IPS DF 6.9 (cell line): ENCODE measurements around the gene CHN2.

ENCODE experiments used
- DNase-seq: peaks from one replicate; pipeline ENCODE4 v3.0.0-alpha.2; 2013; ENCODE audit warnings: low read depth, low spot score
- H3K27ac ChIP-seq: one replicate; pipeline ENCODE4 v1.5.1; 2013; ENCODE audit warnings: low read length, control low read depth
- H3K27me3 ChIP-seq: 2 replicates; pipeline ENCODE4 v1.6.1; 2013; ENCODE audit warnings: mild to moderate bottlenecking, low read length; ENCODE audit not compliant: control insufficient read depth, insufficient read depth
- H3K36me3 ChIP-seq: 2 replicates; pipeline ENCODE4 v1.6.1; 2013; ENCODE audit warnings: low read length; ENCODE audit not compliant: control insufficient read depth, insufficient read depth
- H3K4me1 ChIP-seq: 2 replicates; pipeline ENCODE4 v1.6.1; 2013; ENCODE audit warnings: low read length; ENCODE audit not compliant: control insufficient read depth, insufficient read depth
- H3K4me3 ChIP-seq: 2 replicates; pipeline ENCODE4 v1.5.1; 2013; ENCODE audit warnings: mild to moderate bottlenecking, low read length
- H3K9me3 ChIP-seq: 2 replicates; pipeline ENCODE4 v1.6.1; 2013; ENCODE audit warnings: low read length, inconsistent platforms; ENCODE audit not compliant: control insufficient read depth, insufficient read depth
- WGBS: extraction: QIAGEN DNeasy Blood & Tissue Kit; methylation state at CpG from one replicate; pipeline ENCODE4 v1.1.7; 2013; ENCODE audit warnings: mixed read lengths, missing lambda C conversion rate; ENCODE audit not compliant: insufficient read length, insufficient coverage; 5-methylcytosine and 5-hydroxymethylcytosine counted together

Gene CHN2

DNA sequence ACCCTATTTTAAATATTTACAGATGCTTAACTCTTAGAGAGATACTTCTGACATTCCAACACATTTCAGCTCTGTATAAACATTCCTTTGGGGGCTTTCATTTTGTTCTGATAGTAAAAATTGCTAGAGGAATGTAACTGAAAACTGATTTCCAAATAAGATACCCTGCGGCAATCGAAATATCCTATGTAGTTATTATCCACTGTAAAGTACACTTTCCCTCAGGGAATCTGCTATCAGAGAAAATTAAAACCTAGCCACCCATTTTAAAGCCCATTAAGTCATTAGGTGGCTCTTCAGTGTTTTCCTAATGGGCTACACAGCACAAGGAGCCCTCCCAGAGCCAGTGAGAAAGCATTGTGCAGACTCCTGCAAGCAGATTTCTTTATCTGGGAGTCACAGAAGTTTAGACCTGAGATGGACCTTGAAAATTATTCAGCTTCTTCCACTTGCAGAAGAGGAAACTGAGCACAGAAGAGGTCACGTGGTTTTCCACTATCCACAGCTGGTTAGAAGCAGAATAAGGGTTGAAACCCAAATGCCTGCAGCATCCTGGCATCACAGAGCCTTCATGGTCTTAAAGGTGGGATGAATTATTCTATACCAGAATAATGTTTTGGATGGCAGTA lies 35.7 kb upstream of the CHN2 start:
- Histone ChIP-seq H3K36me3 (no peaks in the 10 kb centered on the region), H3K4me3 (no peak overlapping the region), H3K27ac (no peak overlapping the region), H3K27me3 (no peaks in the 10 kb centered on the region), H3K4me1 (peaks cover 3% of the 10 kb centered on the region; the same call in 1 of the 2 replicates), H3K9me3 (no peaks in the 10 kb centered on the region)
- DNase-seq: no peak
- WGBS: no CpG with 5 or more reads among the region's 3 CpGs

DNA sequence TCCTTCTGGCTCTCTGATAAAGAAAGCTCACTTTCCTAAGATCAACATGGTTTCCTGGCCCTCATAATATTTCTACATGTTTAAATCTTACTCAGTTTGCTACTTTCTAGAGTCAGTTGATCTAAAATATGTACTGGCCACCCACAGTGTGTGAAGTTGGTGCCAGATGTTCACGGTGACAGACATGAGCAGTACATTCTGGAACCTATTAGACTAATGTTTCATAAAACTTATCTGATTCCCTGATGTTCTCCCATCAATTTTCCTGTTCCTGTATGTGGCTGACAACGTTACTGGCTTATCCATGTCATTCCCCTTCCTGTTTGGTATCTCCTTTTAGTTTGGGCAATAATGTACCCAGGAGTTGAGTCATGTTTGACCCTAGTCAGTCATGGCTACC lies 34.5 kb upstream of the CHN2 start:
- no CpG with 5 or more reads among the region's 2 CpGs for WGBS
- no peaks in the 10 kb centered on the region for H3K9me3 ChIP-seq
- H3K4me1 ChIP-seq: peaks cover 3% of the 10 kb centered on the region; the same call in 1 of the 2 replicates
- H3K4me3 ChIP-seq: no peak overlapping the region
- H3K27me3 ChIP-seq: no peaks in the 10 kb centered on the region
- no peak overlapping the region for H3K27ac ChIP-seq
- no peak for DNase-seq
- H3K36me3 ChIP-seq: no peaks in the 10 kb centered on the region

DNA sequence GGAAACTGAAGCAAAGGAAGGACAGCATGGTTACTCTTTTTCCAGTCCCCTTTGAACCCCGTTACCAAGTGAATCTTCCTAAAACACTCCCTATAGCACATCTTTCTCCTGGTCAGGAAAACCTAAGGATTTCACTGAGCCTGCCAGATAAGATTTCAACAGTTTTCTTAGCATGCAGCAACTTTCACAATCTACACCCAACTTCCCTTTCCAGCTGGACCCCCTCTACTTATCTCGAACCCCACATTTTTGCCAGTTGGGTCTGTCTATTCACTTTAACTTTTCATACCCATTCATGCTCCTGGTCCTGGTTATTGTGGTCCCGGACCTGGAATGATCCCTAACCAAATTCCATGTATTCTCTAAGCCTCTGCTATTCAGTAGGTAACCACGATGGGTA lies 33.3 kb upstream of the CHN2 start:
- Histone ChIP-seq H3K27me3 (no peaks in the 10 kb centered on the region), H3K4me1 (peaks cover 3% of the 10 kb centered on the region; the same call in 1 of the 2 replicates), H3K36me3 (no peaks in the 10 kb centered on the region), H3K9me3 (no peaks in the 10 kb centered on the region), H3K27ac (no peak overlapping the region), H3K4me3 (no peak overlapping the region)
- no peak for DNase-seq
- no CpG with 5 or more reads among the region's 4 CpGs for WGBS

DNA sequence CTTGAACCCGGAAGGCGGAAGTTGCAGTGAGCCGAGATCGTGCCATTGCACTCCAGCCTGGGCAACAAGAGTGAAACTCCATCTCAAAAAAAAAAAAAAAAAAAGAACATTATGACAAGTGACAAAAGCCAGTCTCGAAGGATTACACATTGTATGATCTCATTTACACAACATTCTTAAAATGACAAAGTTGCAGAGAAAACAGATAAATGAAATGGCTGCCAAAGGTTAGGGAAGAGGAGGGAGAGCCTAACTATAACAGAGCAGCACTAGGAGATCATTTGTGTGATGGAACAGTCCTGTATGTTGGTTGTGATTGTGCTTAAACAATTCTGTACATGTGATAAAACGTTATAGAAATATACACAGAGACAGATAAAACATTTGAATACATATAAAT lies 32.0 kb upstream of the CHN2 start:
- no peaks in the 10 kb centered on the region for H3K4me1 ChIP-seq
- no CpG with 5 or more reads among the region's 6 CpGs for WGBS
- DNase-seq: no peak
- H3K27ac ChIP-seq: no peak overlapping the region
- no peaks in the 10 kb centered on the region for H3K27me3 ChIP-seq
- no peak overlapping the region for H3K4me3 ChIP-seq
- no peaks in the 10 kb centered on the region for H3K36me3 ChIP-seq
- no peaks in the 10 kb centered on the region for H3K9me3 ChIP-seq

DNA sequence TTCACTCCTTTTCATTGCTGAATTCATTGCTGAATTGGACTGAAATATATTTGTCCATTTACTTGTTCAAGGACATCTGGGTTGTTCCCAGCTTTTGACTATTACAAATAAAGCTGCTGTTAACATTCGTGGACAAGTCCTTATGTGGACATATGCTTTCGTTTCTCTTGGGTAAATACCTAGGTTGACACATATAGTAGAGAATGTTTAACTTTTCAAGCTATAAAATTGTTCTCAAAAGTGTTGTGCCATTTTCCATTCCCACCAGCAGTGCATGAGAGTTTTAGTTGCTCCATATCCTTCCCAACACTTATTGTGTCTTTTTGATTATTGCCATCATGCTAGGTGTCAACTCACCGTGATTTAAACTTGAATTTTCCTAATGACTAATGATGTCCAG lies 30.7 kb upstream of the CHN2 start:
- Histone ChIP-seq H3K36me3 (no peaks in the 10 kb centered on the region), H3K27me3 (no peaks in the 10 kb centered on the region), H3K4me1 (no peaks in the 10 kb centered on the region), H3K27ac (no peak overlapping the region), H3K4me3 (no peak overlapping the region), H3K9me3 (no peaks in the 10 kb centered on the region)
- no CpG with 5 or more reads among the region's 3 CpGs for WGBS
- no peak for DNase-seq

DNA sequence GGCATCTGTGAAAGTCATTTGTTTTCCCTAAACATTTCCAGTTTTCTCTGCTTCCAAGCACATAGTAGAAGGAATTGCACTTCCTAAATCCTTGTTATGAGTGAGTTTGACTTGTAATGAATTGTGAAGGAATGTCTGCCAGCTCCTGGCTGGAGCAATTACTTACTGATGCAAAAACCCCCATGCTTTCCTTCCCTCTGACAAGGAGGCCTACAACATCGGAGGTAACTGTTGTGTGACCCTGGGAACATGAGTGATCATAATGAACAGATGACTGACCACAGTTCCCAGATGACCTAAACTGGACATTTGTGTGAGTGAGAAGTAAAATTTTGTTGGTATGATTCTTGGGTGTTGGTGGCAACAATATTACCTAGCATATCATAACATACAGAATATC lies 26.9 kb upstream of the CHN2 start:
- Histone ChIP-seq H3K4me3 (no peak overlapping the region), H3K9me3 (no peaks in the 10 kb centered on the region; the same call in 1 of the 2 replicates), H3K27me3 (no peaks in the 10 kb centered on the region), H3K27ac (no peak overlapping the region), H3K36me3 (no peaks in the 10 kb centered on the region), H3K4me1 (no peaks in the 10 kb centered on the region)
- no CpG with 5 or more reads among the region's 1 CpG for WGBS
- no peak for DNase-seq

DNA sequence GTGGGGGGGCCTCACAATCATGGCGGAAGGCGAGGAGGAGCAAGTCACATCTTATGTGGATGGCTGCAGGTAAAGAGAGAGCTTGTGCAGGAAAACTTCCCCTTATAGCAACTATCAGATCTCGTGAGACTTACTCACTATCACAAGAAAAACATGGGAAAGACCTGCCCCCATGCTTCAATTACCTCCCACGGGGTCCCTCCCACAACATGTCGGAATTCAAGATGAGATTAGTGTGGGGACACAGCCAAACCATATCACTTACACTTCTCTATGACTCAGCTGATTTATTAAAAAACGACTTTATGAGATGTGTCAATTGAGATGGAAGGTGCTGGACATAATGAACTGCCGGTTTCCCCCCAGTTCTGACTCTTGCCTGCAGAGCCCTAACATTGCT lies 23.8 kb upstream of the CHN2 start:
- no peaks in the 10 kb centered on the region for H3K27me3 ChIP-seq
- H3K9me3 ChIP-seq: no peaks in the 10 kb centered on the region; the same call in 1 of the 2 replicates
- WGBS: no CpG with 5 or more reads among the region's 7 CpGs
- H3K27ac ChIP-seq: no peak overlapping the region
- H3K4me3 ChIP-seq: no peak overlapping the region
- no peaks in the 10 kb centered on the region for H3K36me3 ChIP-seq
- no peak for DNase-seq
- H3K4me1 ChIP-seq: no peaks in the 10 kb centered on the region

DNA sequence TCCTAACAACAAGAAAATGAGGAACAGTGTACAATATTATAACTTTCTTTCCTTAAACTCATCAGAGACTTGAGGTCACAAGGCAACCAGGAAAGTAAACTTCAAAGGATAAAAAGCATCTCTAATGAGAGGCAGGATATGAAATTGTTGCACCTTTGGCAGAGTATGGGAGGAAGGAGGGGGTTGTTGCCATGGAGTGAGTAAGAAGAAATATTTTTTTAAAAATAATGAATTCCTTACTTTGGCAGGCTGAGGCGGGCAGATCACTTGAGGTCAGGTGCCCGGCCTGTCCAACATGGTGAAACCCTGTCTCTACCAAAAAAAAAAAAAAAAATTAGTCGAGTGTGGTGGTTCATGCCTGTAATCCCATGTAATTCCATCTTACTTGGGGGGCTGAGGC lies 21.1 kb upstream of the CHN2 start:
- H3K36me3 ChIP-seq: no peaks in the 10 kb centered on the region
- WGBS: no CpG with 5 or more reads among the region's 3 CpGs
- H3K27me3 ChIP-seq: no peaks in the 10 kb centered on the region
- DNase-seq: no peak
- H3K4me3 ChIP-seq: no peak overlapping the region
- H3K4me1 ChIP-seq: no peaks in the 10 kb centered on the region
- no peaks in the 10 kb centered on the region; the same call in 1 of the 2 replicates for H3K9me3 ChIP-seq
- no peak overlapping the region for H3K27ac ChIP-seq

DNA sequence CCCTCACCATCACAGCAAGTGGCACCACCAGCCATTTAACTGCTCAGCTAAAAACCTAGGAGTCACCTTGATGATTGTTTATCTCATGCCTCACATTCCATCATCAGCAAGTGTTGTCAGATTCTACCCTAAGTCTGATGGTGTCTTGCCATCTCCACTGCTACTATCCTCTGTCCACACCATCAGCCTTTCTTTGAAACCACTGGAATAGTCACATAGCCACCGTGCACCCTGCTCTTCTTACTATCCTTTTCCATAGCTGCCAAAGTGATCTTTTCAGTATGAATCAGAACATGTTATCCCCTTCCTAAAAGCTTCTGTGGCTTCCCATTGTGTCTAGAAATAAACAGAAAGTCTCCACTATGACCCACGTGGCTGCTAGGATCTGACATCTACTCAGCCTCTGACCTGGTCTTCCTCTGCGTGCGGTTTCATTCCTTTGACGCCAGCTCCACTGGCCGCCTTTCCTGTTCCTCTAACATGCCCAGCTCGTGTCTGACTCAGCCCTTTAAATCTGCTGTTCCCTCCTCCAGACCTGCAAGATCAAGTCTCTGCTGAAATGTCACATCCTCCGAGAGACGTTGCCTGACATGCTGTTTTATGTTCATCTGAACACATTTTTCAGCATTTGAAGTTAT lies 16.5 kb upstream of the CHN2 start:
- Histone ChIP-seq H3K36me3 (no peaks in the 10 kb centered on the region), H3K27me3 (no peaks in the 10 kb centered on the region), H3K4me1 (no peaks in the 10 kb centered on the region), H3K9me3 (no peaks in the 10 kb centered on the region), H3K27ac (no peak overlapping the region), H3K4me3 (no peak overlapping the region)
- no peak for DNase-seq
- no CpG with 5 or more reads among the region's 9 CpGs for WGBS

DNA sequence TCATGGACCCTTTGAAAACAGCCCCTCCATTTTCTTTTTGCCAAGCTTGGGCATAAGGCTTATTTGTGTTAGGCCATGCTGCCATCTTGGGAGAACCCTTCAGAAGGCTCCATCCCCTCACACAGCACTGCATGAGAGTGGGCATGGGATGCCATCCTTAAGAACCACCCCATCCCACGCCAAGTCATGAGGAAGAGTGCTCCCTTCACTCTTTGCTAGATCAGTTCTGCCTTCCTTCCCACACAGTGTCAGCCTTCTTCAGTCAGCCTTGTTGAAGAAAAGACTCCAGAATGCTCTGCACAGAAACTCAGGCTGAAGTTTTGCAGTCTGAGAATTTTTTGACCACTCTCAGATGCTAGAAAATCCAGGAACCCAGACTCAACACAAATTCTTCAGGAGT lies 15.5 kb upstream of the CHN2 start:
- Histone ChIP-seq H3K4me3 (no peak overlapping the region), H3K4me1 (no peaks in the 10 kb centered on the region), H3K36me3 (no peaks in the 10 kb centered on the region), H3K27me3 (no peaks in the 10 kb centered on the region), H3K27ac (no peak overlapping the region), H3K9me3 (no peaks in the 10 kb centered on the region)
- no CpG with 5 or more reads among the region's 1 CpG for WGBS
- no peak for DNase-seq

DNA sequence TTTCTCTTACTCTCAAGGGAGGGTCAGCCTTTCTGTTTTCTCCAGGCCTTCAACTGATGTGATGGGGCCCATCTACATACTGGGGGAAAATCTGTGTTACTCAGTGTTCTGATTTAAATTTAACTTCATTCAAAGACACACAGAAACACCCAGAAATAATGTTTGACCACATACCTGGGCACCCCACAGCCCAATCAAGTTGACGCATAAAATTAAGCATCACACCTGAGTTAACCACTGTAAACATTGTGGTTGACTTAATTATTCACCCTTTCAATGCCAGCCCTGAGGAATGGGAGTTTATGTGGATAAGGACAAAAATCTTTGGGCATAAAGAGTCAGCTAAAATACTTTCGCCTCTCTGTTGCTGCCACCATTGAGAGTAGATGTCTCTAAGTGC lies 10.0 kb upstream of the CHN2 start:
- no peak overlapping the region for H3K4me3 ChIP-seq
- no peaks in the 10 kb centered on the region for H3K9me3 ChIP-seq
- H3K27ac ChIP-seq: no peak overlapping the region
- no peaks in the 10 kb centered on the region for H3K4me1 ChIP-seq
- H3K27me3 ChIP-seq: no peaks in the 10 kb centered on the region
- no CpG with 5 or more reads among the region's 2 CpGs for WGBS
- DNase-seq: no peak
- no peaks in the 10 kb centered on the region for H3K36me3 ChIP-seq
